ENCODE data around the gene CDC5L.

GRCh38 chr6:44339763-44340625 is 47.5 kb upstream of the CDC5L start:
- TF ChIP-seq, protein P1, sequence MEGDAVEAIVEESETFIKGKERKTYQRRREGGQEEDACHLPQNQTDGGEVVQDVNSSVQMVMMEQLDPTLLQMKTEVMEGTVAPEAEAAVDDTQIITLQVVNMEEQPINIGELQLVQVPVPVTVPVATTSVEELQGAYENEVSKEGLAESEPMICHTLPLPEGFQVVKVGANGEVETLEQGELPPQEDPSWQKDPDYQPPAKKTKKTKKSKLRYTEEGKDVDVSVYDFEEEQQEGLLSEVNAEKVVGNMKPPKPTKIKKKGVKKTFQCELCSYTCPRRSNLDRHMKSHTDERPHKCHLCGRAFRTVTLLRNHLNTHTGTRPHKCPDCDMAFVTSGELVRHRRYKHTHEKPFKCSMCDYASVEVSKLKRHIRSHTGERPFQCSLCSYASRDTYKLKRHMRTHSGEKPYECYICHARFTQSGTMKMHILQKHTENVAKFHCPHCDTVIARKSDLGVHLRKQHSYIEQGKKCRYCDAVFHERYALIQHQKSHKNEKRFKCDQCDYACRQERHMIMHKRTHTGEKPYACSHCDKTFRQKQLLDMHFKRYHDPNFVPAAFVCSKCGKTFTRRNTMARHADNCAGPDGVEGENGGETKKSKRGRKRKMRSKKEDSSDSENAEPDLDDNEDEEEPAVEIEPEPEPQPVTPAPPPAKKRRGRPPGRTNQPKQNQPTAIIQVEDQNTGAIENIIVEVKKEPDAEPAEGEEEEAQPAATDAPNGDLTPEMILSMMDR (IDR thresholded peaks at IDR 0.05; ENCODE audit: insufficient read depth, low read length, poor library complexity, severe bottlenecking): no peak
- TF ChIP-seq EZH2phosphoT487 (conservative IDR thresholded peaks at IDR 0.05; ENCODE audit: low read length): no peak
